Esophagus muscularis mucosa (tissue), 3 donors: ENCODE data around the gene MPI.

ENCODE experiments used
- CTCF ChIP-seq, 3 experiments: fragments of 200-600 bp in 2 of 3; fragments of 450-650 bp in 1 of 3; sonication (generic) in 2 of 3; IDR thresholded peaks; one replicate each; pipeline ENCODE4 v1.5.1; 2017 to 2019; ENCODE audit warnings: antibody characterized with exemption in 3 of 3, mild to moderate bottlenecking in 2 of 3, moderate library complexity in 1 of 3
- POLR2A ChIP-seq: fragments of 450-650 bp; IDR thresholded peaks from one replicate; pipeline ENCODE4 v1.6.1; 2017; ENCODE audit warnings: antibody characterized with exemption, moderate library complexity, mild to moderate bottlenecking, low read depth

DNA sequence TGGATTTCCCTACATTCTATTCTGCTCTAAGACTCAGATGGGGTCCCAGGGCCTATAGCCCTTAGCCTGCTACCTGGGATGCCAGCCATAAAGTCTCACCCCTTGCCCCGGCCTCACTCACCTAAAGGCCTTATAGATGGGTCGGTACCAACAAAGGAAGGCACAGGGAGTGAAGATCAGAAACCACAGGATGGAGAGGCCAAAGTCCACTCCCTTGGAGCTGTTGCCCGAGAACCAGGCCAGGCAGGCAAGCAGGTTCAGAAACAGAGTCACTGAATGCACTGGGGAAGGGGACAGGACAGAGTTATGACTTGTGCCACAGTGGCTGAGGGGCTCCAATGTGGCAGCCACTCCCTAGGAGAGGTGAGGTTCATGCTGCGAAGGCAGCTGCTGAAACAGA is 39.4 kb upstream of the MPI start:
- TF ChIP-seq CTCF (IDR thresholded peaks at IDR 0.05) (no peak), POLR2A (no peak)
